HEK293 (cell line): ENCODE results near the gene MEGF10.

ENCODE experiments used
- CTCF ChIA-PET: fragments of 350-600 bp; formaldehyde crosslinking; extraction: SDS; loops from one replicate; lab custom pipeline; 2021; ENCODE audit warnings: antibody characterized with exemption; lab: Yijun Ruan, JAX
- POLR2A ChIA-PET: fragments of 300-600 bp; formaldehyde crosslinking; extraction: SDS; loops from one replicate; lab custom pipeline; 2020; ENCODE audit warnings: antibody characterized with exemption, inconsistent platforms; lab: Yijun Ruan, JAX
- H3K27ac ChIP-seq: fragments of 200-500 bp; sonication (Bioruptor generic); 2 replicates; pipeline ENCODE4 v1.5.1; 2014; ENCODE audit warnings: low read depth, low read length, control low read depth, inconsistent platforms; ENCODE audit errors: extremely low read depth
- H3K36me3 ChIP-seq, 2 experiments: fragments of 200-500 bp in 1 of 2; sonication (Bioruptor generic) in 1 of 2; 1 replicate in 1 of 2; 2 replicates in 1 of 2; pipeline ENCODE4 v1.5.1; 2014 to 2017; ENCODE audit warnings: inconsistent platforms in 2 of 2, low read length in 2 of 2; ENCODE audit not compliant: control insufficient read depth in 2 of 2, insufficient read depth in 1 of 2
- H3K4me1 ChIP-seq: fragments of 200-500 bp; sonication (Bioruptor generic); 2 replicates; pipeline ENCODE4 v1.5.1; 2014; ENCODE audit warnings: mild to moderate bottlenecking, low read length, inconsistent platforms; ENCODE audit not compliant: control insufficient read depth, insufficient read depth
- H3K4me3 ChIP-seq: 2 replicates; pipeline ENCODE4 v1.5.1; 2011; ENCODE audit warnings: low read depth, mild to moderate bottlenecking, control low read depth, low read length, moderate library complexity
- H3K9me3 ChIP-seq: fragments of 200-500 bp; sonication (Bioruptor generic); 2 replicates; pipeline ENCODE4 v1.5.1; 2014; ENCODE audit warnings: low read depth, low read length, inconsistent platforms; ENCODE audit not compliant: control insufficient read depth, insufficient read depth
- CTCF ChIP-seq: fragments of 450-650 bp; formaldehyde crosslinking; IDR thresholded peaks from 2 replicates; pipeline ENCODE4 v1.5.1; 2016; ENCODE audit warnings: missing biosample characterization, missing genetic modification characterization
- EGR2 ChIP-seq: fragments of 450-650 bp; formaldehyde crosslinking; IDR thresholded peaks from 2 replicates; pipeline ENCODE4 v1.5.1; 2016; ENCODE audit warnings: low read depth, missing biosample characterization, missing genetic modification characterization
- GLIS1 ChIP-seq: fragments of 450-650 bp; formaldehyde crosslinking; IDR thresholded peaks from 2 replicates; pipeline ENCODE4 v1.5.1; 2016; ENCODE audit warnings: missing biosample characterization, missing genetic modification characterization
- KLF9 ChIP-seq: fragments of 450-650 bp; formaldehyde crosslinking; IDR thresholded peaks from 2 replicates; pipeline ENCODE4 v1.5.1; 2016; ENCODE audit warnings: missing biosample characterization, missing genetic modification characterization, low read depth
- MEIS1 ChIP-seq: sonication (generic); formaldehyde crosslinking; IDR thresholded peaks from 2 replicates; pipeline ENCODE4 v1.8.1; 2022; ENCODE audit warnings: missing genetic modification reagents, mild to moderate bottlenecking, borderline replicate concordance
- SP3 ChIP-seq: fragments of 450-650 bp; formaldehyde crosslinking; IDR thresholded peaks from 2 replicates; pipeline ENCODE4 v1.5.1; 2016; ENCODE audit warnings: missing biosample characterization, missing genetic modification characterization
- ZFP41 ChIP-seq: fragments of 450-650 bp; formaldehyde crosslinking; IDR thresholded peaks from 2 replicates; pipeline ENCODE4 v1.5.1; 2016; ENCODE audit warnings: missing biosample characterization, missing genetic modification characterization, borderline replicate concordance
- ZNF214 ChIP-seq: fragments of 450-650 bp; formaldehyde crosslinking; IDR thresholded peaks from 2 replicates; pipeline ENCODE4 v1.5.1; 2017; ENCODE audit warnings: missing biosample characterization, mild to moderate bottlenecking, missing genetic modification characterization, borderline replicate concordance
- ZNF221 ChIP-seq: fragments of 450-650 bp; formaldehyde crosslinking; IDR thresholded peaks from 2 replicates; pipeline ENCODE4 v1.5.1; 2017; ENCODE audit warnings: missing biosample characterization, missing genetic modification characterization, borderline replicate concordance
- ZNF239 ChIP-seq: fragments of 450-650 bp; formaldehyde crosslinking; IDR thresholded peaks from 2 replicates; pipeline ENCODE4 v1.5.1; 2016; ENCODE audit warnings: missing biosample characterization, missing genetic modification characterization
- ZNF26 ChIP-seq: fragments of 450-650 bp; formaldehyde crosslinking; IDR thresholded peaks from 2 replicates; pipeline ENCODE4 v1.5.1; 2016; ENCODE audit warnings: missing biosample characterization, missing genetic modification characterization
- ZNF274 ChIP-seq, 2 experiments: fragments of 200-500 bp in 1 of 2; fragments of 450-650 bp in 1 of 2; sonication (Bioruptor generic) in 1 of 2; formaldehyde crosslinking in 1 of 2; IDR thresholded peaks; 2 replicates each; pipeline versions ENCODE4 v1.5.1 to v1.6.1; 2014 to 2016; ENCODE audit warnings: borderline replicate concordance in 1 of 2, inconsistent platforms in 1 of 2, low read length in 1 of 2, missing biosample characterization in 1 of 2, missing genetic modification characterization in 1 of 2
- ZNF302 ChIP-seq: fragments of 450-650 bp; formaldehyde crosslinking; IDR thresholded peaks from 2 replicates; pipeline ENCODE4 v1.5.1; 2016; ENCODE audit warnings: missing biosample characterization, missing genetic modification characterization, low read depth
- ZNF311 ChIP-seq: fragments of 450-650 bp; formaldehyde crosslinking; IDR thresholded peaks from 2 replicates; pipeline ENCODE4 v1.5.1; 2017; ENCODE audit warnings: missing biosample characterization, missing genetic modification characterization, borderline replicate concordance
- ZNF398 ChIP-seq: fragments of 450-650 bp; formaldehyde crosslinking; IDR thresholded peaks from 2 replicates; pipeline ENCODE4 v1.5.1; 2017; ENCODE audit warnings: missing biosample characterization, missing genetic modification characterization
- ZNF416 ChIP-seq: fragments of 450-650 bp; formaldehyde crosslinking; IDR thresholded peaks from 2 replicates; pipeline ENCODE4 v1.5.1; 2016; ENCODE audit warnings: missing biosample characterization, missing genetic modification characterization
- ZNF529 ChIP-seq: fragments of 450-650 bp; formaldehyde crosslinking; IDR thresholded peaks from 2 replicates; pipeline ENCODE4 v1.5.1; 2017; ENCODE audit warnings: missing genetic modification characterization, missing biosample characterization; ENCODE audit not compliant: insufficient replicate concordance
- ZNF670 ChIP-seq: fragments of 450-650 bp; formaldehyde crosslinking; IDR thresholded peaks from 2 replicates; pipeline ENCODE4 v1.5.1; 2016; ENCODE audit warnings: missing biosample characterization, missing genetic modification characterization, low read depth
- ZNF76 ChIP-seq: fragments of 450-650 bp; formaldehyde crosslinking; IDR thresholded peaks from 2 replicates; pipeline ENCODE4; 2016; ENCODE audit warnings: low read depth, missing biosample characterization, missing genetic modification characterization, borderline replicate concordance

MEGF10 gene

GRCh38 chr5:127398508-127398907, 107.9 kb downstream of the MEGF10 start:
- no peaks in the 10 kb centered on the region for H3K9me3 ChIP-seq
- POLR2A ChIA-PET = no interaction called here

GRCh38 chr5:127399068-127399467, 108.5 kb downstream of the MEGF10 start:
- Histone ChIP-seq H3K36me3 (no peaks in the 10 kb centered on the region), H3K27ac (no peak overlapping the region)
- TF ChIP-seq ZNF239 (tag by site-specific recombination) (peak; percentile 82), GLIS1 (tag by site-specific recombination) (no peak)
- TF ChIP-seq, all 188 proteins: peak for 1
- H3K9me3 ChIP-seq = no peaks in the 10 kb centered on the region
- H3K4me1 ChIP-seq = no peaks in the 10 kb centered on the region
- H3K4me3 ChIP-seq = no peak overlapping the region
- POLR2A ChIA-PET = no interaction called here
- CTCF ChIA-PET = no interaction called here

More at GRCh38 chr5:127398508-127398907, 107.9 kb downstream of the MEGF10 start:
- H3K4me1 ChIP-seq = no peaks in the 10 kb centered on the region
- H3K36me3 ChIP-seq = no peaks in the 10 kb centered on the region
- CTCF ChIA-PET = no interaction called here
- TF ChIP-seq MEIS1 (CRISPR knock-in tag) (no peak), KLF9 (tag by site-specific recombination) (no peak), ZNF302 (no peak), ZNF398 (tag by site-specific recombination) (no peak), ZNF311 (tag by site-specific recombination) (no peak), ZNF274 (IDR thresholded peaks at IDR 0.05; ENCODE audit: low read length) (no peak), ZNF274 (tag by site-specific recombination; IDR thresholded peaks at IDR 0.05; ENCODE audit: borderline replicate concordance) (no peak), ZNF76 (tag by site-specific recombination) (no peak), ZNF670 (no peak)
- no peak overlapping the region for H3K4me3 ChIP-seq
- no peak overlapping the region for H3K27ac ChIP-seq

- no peak overlapping the region for H3K27ac ChIP-seq
- H3K4me3 ChIP-seq = no peak overlapping the region
- POLR2A ChIA-PET = no interaction called here
- CTCF ChIA-PET = interaction anchor here (0.6 kb wide), 1 partner anchor 1129 kb away, joined by 3 read pairs; no protein-coding TSS in a partner anchor
- H3K4me1 ChIP-seq = no peaks in the 10 kb centered on the region
- TF ChIP-seq ZNF214 = no peak
- TF ChIP-seq EGR2 = no peak
- TF ChIP-seq SP3 (tag by site-specific recombination) = no peak
- TF ChIP-seq ZNF221 (tag by site-specific recombination) = no peak
- TF ChIP-seq ZFP41 = no peak
- no peak for TF ChIP-seq CTCF (tag by site-specific recombination)
- TF ChIP-seq ZNF26 = no peak
- TF ChIP-seq ZNF529 (tag by site-specific recombination) = no peak
- TF ChIP-seq ZNF416 (tag by site-specific recombination) = no peak
- no peaks in the 10 kb centered on the region for H3K9me3 ChIP-seq
- H3K36me3 ChIP-seq = no peaks in the 10 kb centered on the region
Observed at GRCh38 chr5:127400539-127400938, 109.9 kb downstream of the MEGF10 start.
